Neuronal stem cell (in vitro differentiated cells): ENCODE data around the gene CST3. TPM values are rescaled to one million over a fixed set of nuclear protein-coding genes. Genes with fewer than 3 reads are reported as not detected.
"Not testable (repeated sequence)": the region's sequence is repeated elsewhere in the genome, so short reads cannot be mapped to it uniquely, and the experiment has no call there.

Source experiments
- DNase-seq: peaks from one replicate; pipeline ENCODE4 v3.0.0-alpha.2; 2013; ENCODE audit warnings: low spot score
- H2AFZ ChIP-seq: one replicate; pipeline ENCODE4 v1.6.1; 2013; ENCODE audit warnings: mild to moderate bottlenecking, low read length, inconsistent platforms
- H2AK5ac ChIP-seq: 2 replicates; pipeline ENCODE4 v1.6.1; 2013; ENCODE audit warnings: low read depth, mild to moderate bottlenecking, inconsistent platforms, low read length, moderate library complexity, mixed read lengths
- H2BK120ac ChIP-seq: 2 replicates; pipeline ENCODE4 v1.6.1; 2013; ENCODE audit warnings: low read depth, mild to moderate bottlenecking, inconsistent platforms, low read length, moderate library complexity, mixed read lengths
- H2BK12ac ChIP-seq: one replicate; pipeline ENCODE4 v1.6.1; 2013; ENCODE audit warnings: low read length, inconsistent platforms
- H2BK15ac ChIP-seq: 2 replicates; pipeline ENCODE4 v1.6.1; 2013; ENCODE audit warnings: mild to moderate bottlenecking, low read length, inconsistent platforms, mixed read lengths
- H2BK5ac ChIP-seq: one replicate; pipeline ENCODE4 v1.6.1; 2013; ENCODE audit warnings: inconsistent platforms, mild to moderate bottlenecking, low read length, moderate library complexity
- H3K14ac ChIP-seq: one replicate; pipeline ENCODE4 v1.6.1; 2013; ENCODE audit warnings: low read length, inconsistent platforms
- H3K18ac ChIP-seq: 2 replicates; pipeline ENCODE4 v1.6.1; 2013; ENCODE audit warnings: low read length, inconsistent platforms
- H3K23ac ChIP-seq: 2 replicates; pipeline ENCODE4 v1.6.1; 2013; ENCODE audit warnings: low read depth, mild to moderate bottlenecking, mixed read lengths, low read length, inconsistent platforms; ENCODE audit not compliant: poor library complexity
- H3K27ac ChIP-seq: replicated peaks from 3 replicates; pipeline ENCODE4 v1.5.1; 2013; ENCODE audit warnings: low read length, inconsistent platforms
- H3K27me3 ChIP-seq, 3 experiments: 2 replicates each; pipeline ENCODE4 v1.6.1; 2013; ENCODE audit warnings: low read length in 3 of 3, mild to moderate bottlenecking in 2 of 3, inconsistent platforms in 1 of 3, low read depth in 1 of 3, mixed read lengths in 1 of 3, moderate library complexity in 1 of 3; ENCODE audit not compliant: control insufficient read depth in 3 of 3, insufficient read depth in 3 of 3
- H3K36me3 ChIP-seq, 2 donors: replicated peaks in 1 of 2; 2 replicates each; pipeline ENCODE4 v1.6.1; 2013; ENCODE audit warnings: low read length in 2 of 2; ENCODE audit not compliant: control insufficient read depth in 2 of 2, insufficient read depth in 2 of 2
- H3K4ac ChIP-seq: 2 replicates; pipeline ENCODE4 v1.6.1; 2013; ENCODE audit warnings: inconsistent platforms, mild to moderate bottlenecking, low read length, moderate library complexity
- H3K4me1 ChIP-seq, 2 donors: 1 replicate in 1 of 2; 2 replicates in 1 of 2; pipeline ENCODE4 v1.6.1; 2013; ENCODE audit warnings: low read length in 2 of 2, low read depth in 1 of 2; ENCODE audit not compliant: control insufficient read depth in 2 of 2, insufficient read depth in 1 of 2
- H3K4me2 ChIP-seq: one replicate; pipeline ENCODE4 v1.6.1; 2013; ENCODE audit warnings: mild to moderate bottlenecking, low read length, inconsistent platforms; ENCODE audit not compliant: insufficient read depth, poor library complexity, severe bottlenecking
- H3K4me3 ChIP-seq, 2 donors: 2 replicates each; pipeline ENCODE4 v1.5.1; 2013; ENCODE audit warnings: low read length in 2 of 2, mild to moderate bottlenecking in 2 of 2, inconsistent platforms in 1 of 2, moderate library complexity in 1 of 2
- H3K79me1 ChIP-seq: one replicate; pipeline ENCODE4 v1.6.1; 2013; ENCODE audit warnings: low read depth, mild to moderate bottlenecking, inconsistent platforms, low read length, moderate library complexity
- H3K9ac ChIP-seq: one replicate; pipeline ENCODE4 v1.6.1; 2013; ENCODE audit warnings: mild to moderate bottlenecking, low read depth, low read length, inconsistent platforms; ENCODE audit not compliant: poor library complexity
- H3K9me3 ChIP-seq, 2 donors: replicated peaks in 1 of 2; 2 replicates each; pipeline versions ENCODE3 to v1.6.1; 2013; ENCODE audit warnings: low read length in 2 of 2, mild to moderate bottlenecking in 2 of 2, inconsistent platforms in 1 of 2, low read depth in 1 of 2, mixed read lengths in 1 of 2, moderate library complexity in 1 of 2; ENCODE audit not compliant: control insufficient read depth in 2 of 2, insufficient read depth in 1 of 2
- H4K8ac ChIP-seq: one replicate; pipeline ENCODE4 v1.6.1; 2013; ENCODE audit warnings: low read depth, mild to moderate bottlenecking, inconsistent platforms, low read length, moderate library complexity
- H4K91ac ChIP-seq: one replicate; pipeline ENCODE4 v1.6.1; 2013; ENCODE audit warnings: low read length, low read depth, mild to moderate bottlenecking, inconsistent platforms; ENCODE audit not compliant: poor library complexity
- WGBS, 2 donors: extraction: QIAGEN DNeasy Blood & Tissue Kit; methylation state at CpG; one replicate each; pipeline ENCODE4 v1.1.7; 2013; ENCODE audit warnings: missing lambda C conversion rate in 2 of 2, mixed read lengths in 1 of 2; ENCODE audit not compliant: insufficient read length in 2 of 2, insufficient replicate concordance in 1 of 2; ENCODE audit errors: extremely low coverage in 2 of 2; 5-methylcytosine and 5-hydroxymethylcytosine counted together
- polyA plus RNA-seq, 2 experiments: library from polyadenylated mRNA; stranded (reverse); fragments of 200-250 nt; gene quantifications; one replicate each; pipeline ENCODE4 v1.2.3, GENCODE V29; 2013

Gene CST3, protein sequence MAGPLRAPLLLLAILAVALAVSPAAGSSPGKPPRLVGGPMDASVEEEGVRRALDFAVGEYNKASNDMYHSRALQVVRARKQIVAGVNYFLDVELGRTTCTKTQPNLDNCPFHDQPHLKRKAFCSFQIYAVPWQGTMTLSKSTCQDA
- 110 TPM for polyA plus RNA-seq (2013, experiment 1 of 2)
- polyA plus RNA-seq (2013, experiment 2 of 2) = 110 TPM

DNA sequence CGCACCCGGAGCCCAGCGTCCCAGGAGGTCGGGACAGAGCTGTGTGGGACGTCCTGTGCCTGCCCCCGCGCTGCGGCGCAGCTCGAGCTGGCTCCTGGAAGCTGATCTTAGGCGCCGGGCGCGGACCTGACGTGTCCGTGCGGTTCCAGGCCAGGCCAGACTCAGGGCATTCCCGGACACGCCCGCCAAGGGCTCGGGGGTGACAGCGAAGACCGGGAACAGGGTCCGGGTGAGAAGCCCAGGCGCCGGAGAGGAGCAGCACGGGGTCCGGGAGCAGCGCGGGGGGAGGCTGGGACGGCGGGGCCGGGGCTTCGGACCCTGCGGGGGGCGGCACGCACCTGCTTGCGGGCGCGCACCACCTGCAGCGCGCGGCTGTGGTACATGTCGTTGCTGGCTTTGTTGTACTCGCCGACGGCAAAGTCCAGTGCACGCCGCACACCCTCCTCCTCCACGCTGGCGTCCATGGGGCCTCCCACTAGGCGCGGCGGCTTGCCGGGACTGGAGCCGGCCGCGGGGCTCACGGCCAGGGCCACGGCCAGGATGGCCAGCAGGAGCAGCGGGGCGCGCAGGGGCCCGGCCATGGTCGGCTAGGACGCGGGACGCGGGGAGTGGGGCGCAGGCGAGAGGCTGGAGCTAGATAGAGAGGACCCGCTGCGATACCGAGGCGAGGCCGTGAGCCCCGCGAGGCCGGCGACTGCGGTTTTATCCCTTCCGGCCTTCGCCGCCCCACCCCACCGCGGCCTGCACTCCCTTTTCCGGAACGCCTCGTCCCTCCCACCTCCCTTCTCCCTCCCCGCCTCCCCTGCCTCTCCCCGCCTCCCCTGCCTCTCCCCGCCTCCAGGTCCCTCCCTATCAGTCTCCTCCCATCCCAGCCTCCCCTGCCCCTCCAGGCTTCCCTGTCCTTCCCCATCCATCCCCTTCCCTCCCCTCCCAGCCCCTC is at the start of gene CST3:
TSS of gene CST3 (minus strand) at position 674 of the 940 bp plus-strand sequence. CDS start at position 581, 93 bp downstream.
- H2BK5ac ChIP-seq = peak within 1 kb of the TSS; percentile 24
- no peak within 1 kb of the TSS for H2BK120ac ChIP-seq
- H3K9me3 ChIP-seq = peaks cover 0 to 2% of the 10 kb centered on the region in 2 donors
- no peaks in the 10 kb centered on the region for H3K79me1 ChIP-seq
- peak within 1 kb of the TSS; percentile 81 for H2AK5ac ChIP-seq
- H3K27me3 ChIP-seq = peaks cover 0 to 5% (median 3%) of the 10 kb centered on the region in 3 experiments
- H4K8ac ChIP-seq = no peak within 1 kb of the TSS
- peaks cover 5 to 8% of the 10 kb centered on the region in 2 donors for H3K4me1 ChIP-seq
- H3K23ac ChIP-seq = peak within 1 kb of the TSS; percentile 93
- H2BK12ac ChIP-seq = peak within 1 kb of the TSS; percentile 73
- H2BK15ac ChIP-seq = peak within 1 kb of the TSS; percentile 81
- H3K14ac ChIP-seq = peak within 1 kb of the TSS; percentile 97
- no peak within 1 kb of the TSS for H3K27ac ChIP-seq
- peak; percentile 64 for DNase-seq
- peak within 1 kb of the TSS; percentile 100 for H2AFZ ChIP-seq
- peaks cover 6 to 32% of the 10 kb centered on the region in 2 donors for H3K36me3 ChIP-seq
- H3K18ac ChIP-seq = peak within 1 kb of the TSS; percentile 99
- H3K4ac ChIP-seq = peak within 1 kb of the TSS; percentile 53
- peak within 1 kb of the TSS; percentile 91 for H3K4me2 ChIP-seq
- H3K9ac ChIP-seq = peak within 1 kb of the TSS; percentile 98
- no CpG with 5 or more reads among the region's 92 CpGs for WGBS, 2 donors
- H4K91ac ChIP-seq = no peak within 1 kb of the TSS
- peak within 1 kb of the TSS; percentile 90 to 98 for H3K4me3 ChIP-seq

DNA sequence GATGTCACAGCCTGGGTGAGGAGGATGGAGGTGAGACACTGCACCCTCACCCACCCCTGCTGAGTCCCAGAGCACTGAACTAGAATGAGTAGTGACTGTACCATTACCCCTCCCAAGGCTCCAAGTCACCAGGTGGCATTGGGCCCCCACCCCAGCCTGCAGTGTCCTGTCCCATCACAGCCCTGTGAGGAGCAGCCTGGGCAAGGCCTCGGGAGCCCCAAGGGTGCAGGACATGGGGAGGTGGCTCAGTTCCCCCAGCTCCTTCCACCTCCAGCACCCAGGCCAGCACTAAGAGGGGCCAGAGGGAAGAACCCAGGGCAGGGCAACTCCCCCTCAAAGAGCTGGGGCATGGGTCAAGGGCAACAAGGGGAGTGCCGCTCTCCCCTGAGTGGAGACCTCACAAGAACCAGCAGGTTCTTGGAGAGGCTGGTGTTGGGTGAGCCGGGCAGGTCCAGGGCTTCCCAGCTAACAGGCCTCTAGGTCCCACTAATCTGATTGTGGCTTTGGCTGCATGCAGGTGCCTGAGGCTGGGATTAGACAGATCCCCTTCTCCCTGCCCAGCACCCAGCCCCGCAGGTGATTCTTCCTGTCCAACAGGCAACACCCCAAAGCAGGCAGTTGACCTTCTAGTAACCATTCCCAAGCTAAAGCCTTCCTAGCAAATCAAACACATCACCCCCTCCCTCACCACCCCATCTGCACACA is 48.4 kb upstream of the CST3 start:
- no peak overlapping the region for H3K23ac ChIP-seq
- H3K27me3 ChIP-seq = no peaks in the 10 kb centered on the region
- DNase-seq = no peak
- no peak overlapping the region for H3K4me2 ChIP-seq
- no peaks in the 10 kb centered on the region for H3K36me3 ChIP-seq
- no peak overlapping the region for H3K4ac ChIP-seq
- no CpG with 5 or more reads among the region's 4 CpGs for WGBS, 2 donors
- H4K8ac ChIP-seq = no peak overlapping the region
- H3K14ac ChIP-seq = no peak overlapping the region
- H2AFZ ChIP-seq = no peak overlapping the region
- H3K9me3 ChIP-seq = no peaks in the 10 kb centered on the region
- H2AK5ac ChIP-seq = no peak overlapping the region
- no peak overlapping the region for H2BK120ac ChIP-seq
- H3K4me3 ChIP-seq = no peak overlapping the region
- H3K4me1 ChIP-seq = peaks cover 0 to 3% of the 10 kb centered on the region in 2 donors
- H2BK15ac ChIP-seq = no peak overlapping the region
- H4K91ac ChIP-seq = no peak overlapping the region
- H2BK5ac ChIP-seq = no peak overlapping the region
- no peak overlapping the region for H2BK12ac ChIP-seq
- no peaks in the 10 kb centered on the region for H3K79me1 ChIP-seq
- H3K9ac ChIP-seq = no peak overlapping the region
- H3K27ac ChIP-seq = no peak overlapping the region
- peak overlapping the region; percentile 38 for H3K18ac ChIP-seq

DNA sequence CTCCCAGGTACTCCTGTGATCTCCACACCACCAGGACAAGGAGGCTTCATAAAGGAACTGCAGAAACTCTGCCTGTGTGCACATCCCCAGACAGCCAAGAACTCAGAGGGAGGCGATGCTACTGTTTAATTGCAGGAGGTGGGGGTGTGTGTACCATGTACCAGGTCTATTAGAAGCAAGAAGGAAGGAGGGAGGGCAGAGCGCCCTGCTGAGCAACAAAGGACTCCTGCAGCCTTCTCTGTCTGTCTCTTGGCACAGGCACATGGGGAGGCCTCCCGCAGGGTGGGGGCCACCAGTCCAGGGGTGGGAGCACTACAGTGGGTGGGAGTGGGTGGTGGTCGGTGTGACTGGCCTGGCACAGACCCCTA is 47.8 kb upstream of the CST3 start:
- H3K27ac ChIP-seq = not testable (repeated sequence)

More for the DNA sequence above, 47.8 kb upstream of the CST3 start:
- peak overlapping the region; percentile 56 for H3K14ac ChIP-seq
- H2BK15ac ChIP-seq, H2BK120ac ChIP-seq, H3K79me1 ChIP-seq, H2BK12ac ChIP-seq, H3K9ac ChIP-seq, H3K4me3 ChIP-seq, H3K27me3 ChIP-seq, H3K4ac ChIP-seq, H3K9me3 ChIP-seq, H3K18ac ChIP-seq, H3K4me1 ChIP-seq, H2AFZ ChIP-seq, H3K4me2 ChIP-seq, H4K91ac ChIP-seq, DNase-seq, H3K23ac ChIP-seq, H3K36me3 ChIP-seq, H2AK5ac ChIP-seq, H4K8ac ChIP-seq: not testable (repeated sequence)
- no CpG with 5 or more reads among the region's 4 CpGs for WGBS, 2 donors
- peak overlapping the region; percentile 24 for H2BK5ac ChIP-seq
